Measurements from ENCODE around the gene SLC22A31.
A peak's percentile ranks its signal among the peaks of the same experiment; 100 is the strongest.

SLC22A31 gene

DNA sequence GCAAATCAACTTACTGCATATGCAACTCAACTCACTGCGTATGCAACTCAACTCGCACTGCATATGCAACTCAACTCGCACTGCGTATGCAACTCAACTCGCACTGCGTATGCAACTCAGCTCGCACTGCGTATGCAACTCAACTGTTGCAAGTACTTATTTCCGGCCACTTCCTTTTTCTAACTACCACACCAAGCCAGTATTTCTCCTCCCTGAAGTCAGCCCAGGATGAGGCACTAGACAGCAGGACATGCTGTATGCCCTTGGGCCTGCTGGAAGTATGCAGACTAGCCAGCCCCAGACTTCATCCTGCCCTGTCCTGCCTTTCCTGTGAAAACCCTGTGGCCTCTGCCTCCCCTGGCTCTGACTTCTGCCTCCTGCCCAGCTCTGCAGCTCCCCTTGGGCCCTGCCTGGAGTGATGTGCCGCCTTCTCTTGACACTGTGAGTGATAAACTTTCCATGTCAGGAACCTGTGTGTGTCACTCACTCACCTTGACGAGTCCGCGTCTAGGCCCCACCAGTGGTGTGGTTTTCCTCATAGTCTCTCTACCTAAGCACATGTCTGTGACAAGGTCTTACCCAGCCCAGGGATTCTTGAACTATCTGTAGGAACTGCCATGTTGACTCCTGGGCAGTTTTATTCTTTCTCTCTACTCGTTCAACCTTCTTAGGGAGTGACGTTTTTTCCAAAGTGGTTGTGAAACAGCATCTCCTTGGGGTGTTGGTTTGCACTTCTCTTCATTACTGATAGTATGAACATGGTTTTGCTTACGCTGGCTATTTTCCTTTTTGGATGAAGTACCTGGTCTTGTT lies 33.5 kb upstream of the SLC22A31 start:
- peaks cover 27% of the 10 kb centered on the region for H3K36me3 ChIP-seq (ENCODE audit: control insufficient read depth, insufficient read depth, low read length)
- H3K27ac ChIP-seq (ENCODE audit: low read depth, low read length), result no peak overlapping the region

GRCh38 chr16:89232107-89232506 lies 31.8 kb upstream of the SLC22A31 start:
- Histone ChIP-seq H3K27ac (ENCODE audit: low read depth, low read length) (no peak overlapping the region), H3K4me3 (ENCODE audit: low read length) (no peak overlapping the region), H3K9ac (ENCODE audit: low read length) (no peak overlapping the region), H3K36me3 (ENCODE audit: control insufficient read depth, insufficient read depth, low read length) (peaks cover 44% of the 10 kb centered on the region), H3K4me1 (ENCODE audit: control insufficient read depth, insufficient read depth, low read length) (no peaks in the 10 kb centered on the region), H3K27me3 (ENCODE audit: control insufficient read depth, insufficient read depth, low read length) (no peaks in the 10 kb centered on the region)

More for the DNA sequence above, 33.5 kb upstream of the SLC22A31 start:
- H3K27me3 ChIP-seq (ENCODE audit: control insufficient read depth, insufficient read depth, low read length), result no peaks in the 10 kb centered on the region
- no peaks in the 10 kb centered on the region for H3K4me1 ChIP-seq (ENCODE audit: control insufficient read depth, insufficient read depth, low read length)
- no peak overlapping the region for H3K4me3 ChIP-seq (ENCODE audit: low read length)
- no peak overlapping the region for H3K9ac ChIP-seq (ENCODE audit: low read length)

- H3K27me3 ChIP-seq (ENCODE audit: control insufficient read depth, insufficient read depth, low read length), result no peaks in the 10 kb centered on the region
- no peak overlapping the region for H3K4me3 ChIP-seq (ENCODE audit: low read length)
- H3K36me3 ChIP-seq (ENCODE audit: control insufficient read depth, insufficient read depth, low read length), result peaks cover 53% of the 10 kb centered on the region
- no peak overlapping the region for H3K27ac ChIP-seq (ENCODE audit: low read depth, low read length)
- H3K9ac ChIP-seq (ENCODE audit: low read length), result no peak overlapping the region
- H3K4me1 ChIP-seq (ENCODE audit: control insufficient read depth, insufficient read depth, low read length), result no peaks in the 10 kb centered on the region
Measured at GRCh38 chr16:89230255-89230654, 29.9 kb upstream of the SLC22A31 start.

- H3K36me3 ChIP-seq (ENCODE audit: control insufficient read depth, insufficient read depth, low read length), result peaks cover 54% of the 10 kb centered on the region
- no peaks in the 10 kb centered on the region for H3K27me3 ChIP-seq (ENCODE audit: control insufficient read depth, insufficient read depth, low read length)
- H3K9ac ChIP-seq (ENCODE audit: low read length), result no peak overlapping the region
- H3K4me1 ChIP-seq (ENCODE audit: control insufficient read depth, insufficient read depth, low read length), result no peaks in the 10 kb centered on the region
- H3K4me3 ChIP-seq (ENCODE audit: low read length), result no peak overlapping the region
- no peak overlapping the region for H3K27ac ChIP-seq (ENCODE audit: low read depth, low read length)
Measured at GRCh38 chr16:89224665-89225064, 24.3 kb upstream of the SLC22A31 start.

DNA sequence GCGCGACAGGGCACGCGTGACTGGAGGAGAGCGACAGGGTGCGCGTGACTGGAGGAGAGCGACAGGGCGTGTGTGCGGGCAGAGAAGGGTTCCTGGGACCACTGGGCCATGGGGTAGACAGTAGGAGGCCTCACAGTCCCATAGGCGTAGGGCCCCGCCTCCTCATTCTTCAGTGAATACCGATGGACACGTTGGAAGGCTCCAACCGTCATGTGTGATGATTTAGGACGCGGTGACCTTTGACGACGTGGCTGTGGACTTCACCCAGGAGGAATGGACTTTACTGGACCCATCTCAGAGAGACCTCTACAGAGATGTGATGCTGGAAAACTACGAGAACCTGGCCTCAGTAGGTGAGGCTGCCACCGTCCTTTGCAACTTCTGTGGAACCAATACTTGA lies 22.6 kb upstream of the SLC22A31 start:
- Histone ChIP-seq H3K4me1 (ENCODE audit: control insufficient read depth, insufficient read depth, low read length) (no peaks in the 10 kb centered on the region), H3K4me3 (ENCODE audit: low read length) (no peak overlapping the region), H3K36me3 (ENCODE audit: control insufficient read depth, insufficient read depth, low read length) (peaks cover 43% of the 10 kb centered on the region), H3K9ac (ENCODE audit: low read length) (no peak overlapping the region), H3K27ac (ENCODE audit: low read depth, low read length) (no peak overlapping the region), H3K27me3 (ENCODE audit: control insufficient read depth, insufficient read depth, low read length) (no peaks in the 10 kb centered on the region)

- H3K4me1 ChIP-seq (ENCODE audit: control insufficient read depth, insufficient read depth, low read length), result peaks cover 3% of the 10 kb centered on the region
- H3K9ac ChIP-seq (ENCODE audit: low read length), result no peak overlapping the region
- H3K27ac ChIP-seq (ENCODE audit: low read depth, low read length), result no peak overlapping the region
- H3K27me3 ChIP-seq (ENCODE audit: control insufficient read depth, insufficient read depth, low read length), result no peaks in the 10 kb centered on the region
- H3K36me3 ChIP-seq (ENCODE audit: control insufficient read depth, insufficient read depth, low read length), result peaks cover 30% of the 10 kb centered on the region
- no peak overlapping the region for H3K4me3 ChIP-seq (ENCODE audit: low read length)
Measured at GRCh38 chr16:89221604-89222003, 21.3 kb upstream of the SLC22A31 start.

DNA sequence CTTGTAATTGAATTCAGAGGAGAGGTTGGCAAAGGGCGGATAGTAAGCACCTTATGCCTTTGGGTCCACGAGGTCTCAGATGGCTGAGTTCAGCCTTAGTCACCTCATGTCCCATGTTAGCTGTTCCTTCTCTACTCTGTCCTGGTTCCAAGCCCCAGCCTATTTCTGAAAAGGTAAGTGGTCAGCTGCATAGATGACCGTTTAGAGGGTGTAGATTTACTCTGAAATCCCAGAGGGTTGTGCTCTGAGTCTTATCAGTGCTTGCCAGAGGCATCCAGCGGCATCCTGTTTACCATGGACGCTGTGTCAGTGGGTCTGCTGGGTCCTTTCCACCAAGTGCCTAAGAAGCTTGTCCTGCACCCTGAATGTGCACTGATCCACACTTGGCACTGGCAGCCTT lies 19.0 kb upstream of the SLC22A31 start:
- Histone ChIP-seq H3K27me3 (ENCODE audit: control insufficient read depth, insufficient read depth, low read length) (no peaks in the 10 kb centered on the region), H3K9ac (ENCODE audit: low read length) (no peak overlapping the region), H3K27ac (ENCODE audit: low read depth, low read length) (no peak overlapping the region), H3K36me3 (ENCODE audit: control insufficient read depth, insufficient read depth, low read length) (peaks cover 22% of the 10 kb centered on the region), H3K4me1 (ENCODE audit: control insufficient read depth, insufficient read depth, low read length) (peaks cover 5% of the 10 kb centered on the region), H3K4me3 (ENCODE audit: low read length) (no peak overlapping the region)

DNA sequence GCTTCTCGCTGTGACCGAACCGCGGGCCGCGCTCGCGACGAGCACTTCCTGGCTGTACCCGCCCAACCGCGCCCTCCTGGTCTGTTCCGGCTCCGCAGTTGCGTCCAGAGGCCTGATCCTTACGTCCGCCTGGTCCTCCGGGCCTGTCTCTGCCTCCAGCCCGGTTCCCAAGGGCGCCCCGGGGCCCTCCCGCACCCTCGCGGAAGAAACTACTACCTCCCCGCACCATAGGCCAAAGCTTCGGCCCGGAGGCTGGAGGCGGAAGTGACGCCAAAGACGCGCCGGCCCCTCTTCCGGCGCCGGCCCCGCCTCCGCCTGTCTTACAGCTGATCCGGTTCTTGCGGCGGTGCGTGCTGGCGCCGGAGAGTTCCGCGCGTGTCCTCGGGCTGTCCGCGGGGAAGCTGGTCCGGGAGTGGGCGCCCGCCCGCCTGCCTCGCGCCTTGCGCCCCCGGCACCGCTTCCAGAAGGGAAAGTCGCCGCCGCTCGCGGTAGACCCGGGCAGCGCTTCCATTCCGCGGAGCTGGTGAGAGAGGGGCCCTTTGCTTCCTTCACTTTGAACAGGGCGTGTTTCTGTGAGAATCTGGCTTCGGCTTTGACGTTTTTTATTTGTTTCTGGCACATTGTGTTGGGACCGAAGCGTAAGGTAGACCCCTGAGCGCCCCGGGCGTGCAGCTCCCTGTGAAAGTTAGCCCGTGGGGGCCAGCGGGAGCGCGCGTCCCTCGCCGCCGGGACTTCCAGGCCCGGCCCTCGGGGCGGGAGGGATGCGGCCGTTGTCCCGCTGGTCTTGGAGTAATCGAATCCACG lies 17.3 kb upstream of the SLC22A31 start, which contains the start of gene ZNF778:
Gene ZNF778, plus strand, starts transcription at position 316 of the 804 bp plus-strand sequence. CDS start 3,425 bp downstream, outside the sequence.
- Histone ChIP-seq H3K27ac (ENCODE audit: low read depth, low read length) (peak within 1 kb of the TSS; percentile 98), H3K4me1 (ENCODE audit: control insufficient read depth, insufficient read depth, low read length) (peaks cover 5% of the 10 kb centered on the region), H3K9ac (ENCODE audit: low read length) (peak within 1 kb of the TSS; percentile 97), H3K27me3 (ENCODE audit: control insufficient read depth, insufficient read depth, low read length) (no peaks in the 10 kb centered on the region), H3K36me3 (ENCODE audit: control insufficient read depth, insufficient read depth, low read length) (peaks cover 11% of the 10 kb centered on the region), H3K4me3 (ENCODE audit: low read length) (peak within 1 kb of the TSS; percentile 96)

GRCh38 chr16:89217138-89217387 lies 16.7 kb upstream of the SLC22A31 start:
- H3K27ac ChIP-seq (ENCODE audit: low read depth, low read length), result peak overlapping the region; percentile 98
- peaks cover 5% of the 10 kb centered on the region for H3K4me1 ChIP-seq (ENCODE audit: control insufficient read depth, insufficient read depth, low read length)
- peak overlapping the region; percentile 97 for H3K9ac ChIP-seq (ENCODE audit: low read length)
- no peaks in the 10 kb centered on the region for H3K27me3 ChIP-seq (ENCODE audit: control insufficient read depth, insufficient read depth, low read length)
- H3K36me3 ChIP-seq (ENCODE audit: control insufficient read depth, insufficient read depth, low read length), result peaks cover 11% of the 10 kb centered on the region
- H3K4me3 ChIP-seq (ENCODE audit: low read length), result peak overlapping the region; percentile 96

- H3K4me1 ChIP-seq (ENCODE audit: control insufficient read depth, insufficient read depth, low read length), result peaks cover 5% of the 10 kb centered on the region
- H3K27ac ChIP-seq (ENCODE audit: low read depth, low read length), result peak overlapping the region; percentile 98
- H3K4me3 ChIP-seq (ENCODE audit: low read length), result peak overlapping the region; percentile 96
- no peaks in the 10 kb centered on the region for H3K27me3 ChIP-seq (ENCODE audit: control insufficient read depth, insufficient read depth, low read length)
- peaks cover 7% of the 10 kb centered on the region for H3K36me3 ChIP-seq (ENCODE audit: control insufficient read depth, insufficient read depth, low read length)
- peak overlapping the region; percentile 97 for H3K9ac ChIP-seq (ENCODE audit: low read length)
Measured at GRCh38 chr16:89216315-89217137, 16.2 kb upstream of the SLC22A31 start.

GRCh38 chr16:89210904-89211515 lies 10.7 kb upstream of the SLC22A31 start:
- H3K27ac ChIP-seq (ENCODE audit: low read depth, low read length), result no peak overlapping the region
- H3K36me3 ChIP-seq (ENCODE audit: control insufficient read depth, insufficient read depth, low read length), result no peaks in the 10 kb centered on the region
- H3K4me1 ChIP-seq (ENCODE audit: control insufficient read depth, insufficient read depth, low read length), result no peaks in the 10 kb centered on the region
- no peak overlapping the region for H3K9ac ChIP-seq (ENCODE audit: low read length)
- H3K4me3 ChIP-seq (ENCODE audit: low read length), result no peak overlapping the region
- H3K27me3 ChIP-seq (ENCODE audit: control insufficient read depth, insufficient read depth, low read length), result no peaks in the 10 kb centered on the region

All from rectal smooth muscle tissue (tissue), 1 donor.